ENCODE measurements around the gene SUSD4. TPM values are rescaled to one million over a fixed set of nuclear protein-coding genes. Genes with fewer than 3 reads are reported as not detected.

The SUSD4 gene
- total and polyA plus RNA-seq, 9 of the 15 experiments (the other 6 are each of a cell fraction or from before 2014, with no cell fraction given): 0.06 to 1.7 (median 0.09) TPM; not detected in 4

DNA sequence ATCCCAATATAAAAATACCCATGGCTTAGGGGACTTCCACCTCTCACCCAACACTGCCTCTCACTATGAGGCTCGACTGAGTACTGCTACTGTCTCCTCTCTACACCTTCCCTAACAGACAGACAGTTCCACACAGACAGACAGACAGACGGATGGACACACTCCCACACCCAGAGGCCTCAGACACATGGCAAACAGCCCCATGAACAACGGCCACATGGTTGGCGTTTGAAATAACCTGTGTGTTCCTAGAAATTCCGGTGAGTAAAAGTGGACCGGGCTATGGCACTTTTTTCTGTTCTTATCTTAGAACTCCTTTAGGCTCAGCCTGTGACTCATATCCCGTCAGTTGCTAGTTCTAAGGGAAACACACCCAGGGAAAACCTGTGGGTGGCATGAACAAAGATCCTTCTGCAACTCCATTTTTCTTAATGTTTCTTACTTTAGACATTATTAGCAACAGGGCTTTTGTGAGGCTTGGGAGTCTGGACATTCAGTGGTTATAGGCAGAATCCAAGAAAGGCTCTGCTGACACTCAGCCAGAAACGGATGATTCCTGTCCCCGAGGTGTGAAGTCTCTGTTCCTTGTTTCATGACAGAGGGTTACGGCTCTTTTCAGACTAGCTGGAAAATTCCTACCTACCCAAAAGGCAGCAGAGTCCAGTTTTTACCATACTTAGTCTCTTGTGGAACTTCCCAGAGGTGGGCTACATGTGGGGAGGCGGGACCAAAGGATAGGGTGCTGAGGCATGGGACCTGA is 130.4 kb downstream of the SUSD4 start (continued):
- TF ChIP-seq, protein P1, sequence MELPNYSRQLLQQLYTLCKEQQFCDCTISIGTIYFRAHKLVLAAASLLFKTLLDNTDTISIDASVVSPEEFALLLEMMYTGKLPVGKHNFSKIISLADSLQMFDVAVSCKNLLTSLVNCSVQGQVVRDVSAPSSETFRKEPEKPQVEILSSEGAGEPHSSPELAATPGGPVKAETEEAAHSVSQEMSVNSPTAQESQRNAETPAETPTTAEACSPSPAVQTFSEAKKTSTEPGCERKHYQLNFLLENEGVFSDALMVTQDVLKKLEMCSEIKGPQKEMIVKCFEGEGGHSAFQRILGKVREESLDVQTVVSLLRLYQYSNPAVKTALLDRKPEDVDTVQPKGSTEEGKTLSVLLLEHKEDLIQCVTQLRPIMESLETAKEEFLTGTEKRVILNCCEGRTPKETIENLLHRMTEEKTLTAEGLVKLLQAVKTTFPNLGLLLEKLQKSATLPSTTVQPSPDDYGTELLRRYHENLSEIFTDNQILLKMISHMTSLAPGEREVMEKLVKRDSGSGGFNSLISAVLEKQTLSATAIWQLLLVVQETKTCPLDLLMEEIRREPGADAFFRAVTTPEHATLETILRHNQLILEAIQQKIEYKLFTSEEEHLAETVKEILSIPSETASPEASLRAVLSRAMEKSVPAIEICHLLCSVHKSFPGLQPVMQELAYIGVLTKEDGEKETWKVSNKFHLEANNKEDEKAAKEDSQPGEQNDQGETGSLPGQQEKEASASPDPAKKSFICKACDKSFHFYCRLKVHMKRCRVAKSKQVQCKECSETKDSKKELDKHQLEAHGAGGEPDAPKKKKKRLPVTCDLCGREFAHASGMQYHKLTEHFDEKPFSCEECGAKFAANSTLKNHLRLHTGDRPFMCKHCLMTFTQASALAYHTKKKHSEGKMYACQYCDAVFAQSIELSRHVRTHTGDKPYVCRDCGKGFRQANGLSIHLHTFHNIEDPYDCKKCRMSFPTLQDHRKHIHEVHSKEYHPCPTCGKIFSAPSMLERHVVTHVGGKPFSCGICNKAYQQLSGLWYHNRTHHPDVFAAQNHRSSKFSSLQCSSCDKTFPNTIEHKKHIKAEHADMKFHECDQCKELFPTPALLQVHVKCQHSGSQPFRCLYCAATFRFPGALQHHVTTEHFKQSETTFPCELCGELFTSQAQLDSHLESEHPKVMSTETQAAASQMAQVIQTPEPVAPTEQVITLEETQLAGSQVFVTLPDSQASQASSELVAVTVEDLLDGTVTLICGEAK (IDR thresholded peaks at IDR 0.05): no peak
- TF ChIP-seq, protein P1 (CRISPR knock-in tag; IDR thresholded peaks at IDR 0.05): peak; percentile 59; the same call in 1 of the 2 replicates
- TF ChIP-seq LCOR (CRISPR knock-in tag; IDR thresholded peaks at IDR 0.05): peak; percentile 98
- TF ChIP-seq, protein P2, sequence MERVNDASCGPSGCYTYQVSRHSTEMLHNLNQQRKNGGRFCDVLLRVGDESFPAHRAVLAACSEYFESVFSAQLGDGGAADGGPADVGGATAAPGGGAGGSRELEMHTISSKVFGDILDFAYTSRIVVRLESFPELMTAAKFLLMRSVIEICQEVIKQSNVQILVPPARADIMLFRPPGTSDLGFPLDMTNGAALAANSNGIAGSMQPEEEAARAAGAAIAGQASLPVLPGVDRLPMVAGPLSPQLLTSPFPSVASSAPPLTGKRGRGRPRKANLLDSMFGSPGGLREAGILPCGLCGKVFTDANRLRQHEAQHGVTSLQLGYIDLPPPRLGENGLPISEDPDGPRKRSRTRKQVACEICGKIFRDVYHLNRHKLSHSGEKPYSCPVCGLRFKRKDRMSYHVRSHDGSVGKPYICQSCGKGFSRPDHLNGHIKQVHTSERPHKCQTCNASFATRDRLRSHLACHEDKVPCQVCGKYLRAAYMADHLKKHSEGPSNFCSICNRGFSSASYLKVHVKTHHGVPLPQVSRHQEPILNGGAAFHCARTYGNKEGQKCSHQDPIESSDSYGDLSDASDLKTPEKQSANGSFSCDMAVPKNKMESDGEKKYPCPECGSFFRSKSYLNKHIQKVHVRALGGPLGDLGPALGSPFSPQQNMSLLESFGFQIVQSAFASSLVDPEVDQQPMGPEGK (CRISPR knock-in tag; IDR thresholded peaks at IDR 0.05; ENCODE audit: borderline replicate concordance): peak; percentile 80
- TF ChIP-seq ZNF436 (CRISPR knock-in tag; IDR thresholded peaks at IDR 0.05): no peak
- no peak for TF ChIP-seq SRSF9 (IDR thresholded peaks at IDR 0.05; ENCODE audit: borderline replicate concordance, low read depth, low read length)
- TF ChIP-seq, protein P3, sequence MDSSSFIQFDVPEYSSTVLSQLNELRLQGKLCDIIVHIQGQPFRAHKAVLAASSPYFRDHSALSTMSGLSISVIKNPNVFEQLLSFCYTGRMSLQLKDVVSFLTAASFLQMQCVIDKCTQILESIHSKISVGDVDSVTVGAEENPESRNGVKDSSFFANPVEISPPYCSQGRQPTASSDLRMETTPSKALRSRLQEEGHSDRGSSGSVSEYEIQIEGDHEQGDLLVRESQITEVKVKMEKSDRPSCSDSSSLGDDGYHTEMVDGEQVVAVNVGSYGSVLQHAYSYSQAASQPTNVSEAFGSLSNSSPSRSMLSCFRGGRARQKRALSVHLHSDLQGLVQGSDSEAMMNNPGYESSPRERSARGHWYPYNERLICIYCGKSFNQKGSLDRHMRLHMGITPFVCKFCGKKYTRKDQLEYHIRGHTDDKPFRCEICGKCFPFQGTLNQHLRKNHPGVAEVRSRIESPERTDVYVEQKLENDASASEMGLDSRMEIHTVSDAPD (CRISPR knock-in tag; IDR thresholded peaks at IDR 0.05): no peak; the same call in 1 of the 2 replicates
- no peak for TF ChIP-seq ZNF12 (CRISPR knock-in tag; IDR thresholded peaks at IDR 0.05)
- no peak for TF ChIP-seq PRPF4 (IDR thresholded peaks at IDR 0.05; ENCODE audit: insufficient read depth, low read depth, low read length, poor library complexity, severe bottlenecking)
- peak; percentile 43; the same call in 1 of the 2 replicates for TF ChIP-seq ZNF23 (CRISPR knock-in tag; IDR thresholded peaks at IDR 0.05)
- TF ChIP-seq CHD1 (IDR thresholded peaks at IDR 0.05; ENCODE audit: low read length): no peak
- TF ChIP-seq NR1H2 (CRISPR knock-in tag; IDR thresholded peaks at IDR 0.05): no peak
- TF ChIP-seq, protein P4, sequence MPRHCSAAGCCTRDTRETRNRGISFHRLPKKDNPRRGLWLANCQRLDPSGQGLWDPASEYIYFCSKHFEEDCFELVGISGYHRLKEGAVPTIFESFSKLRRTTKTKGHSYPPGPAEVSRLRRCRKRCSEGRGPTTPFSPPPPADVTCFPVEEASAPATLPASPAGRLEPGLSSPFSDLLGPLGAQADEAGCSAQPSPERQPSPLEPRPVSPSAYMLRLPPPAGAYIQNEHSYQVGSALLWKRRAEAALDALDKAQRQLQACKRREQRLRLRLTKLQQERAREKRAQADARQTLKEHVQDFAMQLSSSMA (CRISPR knock-in tag; IDR thresholded peaks at IDR 0.05): no peak
- no peak for TF ChIP-seq SREBF1 (IDR thresholded peaks at IDR 0.05; ENCODE audit: borderline replicate concordance, low read depth, low read length)

Measured in K562 (cell line).